A549 (cell line): ENCODE measurements around the gene DNAH17. TPM values are rescaled to one million over a fixed set of nuclear protein-coding genes. Genes with fewer than 3 reads are reported as not detected.

Experiments used
- ATAC-seq, 2 experiments: fragments of 200-7000 bp in 1 of 2; fragments of >200 bp in 1 of 2; cut with Nextera tagmentation in 1 of 2; cut with Tn5 transposase in 1 of 2; 3 replicates each; pipeline versions ENCODE4 v1.8.0 to v1.9.1; 2018 to 2020; ENCODE audit warnings: mild to moderate bottlenecking in 1 of 2, moderate library complexity in 1 of 2
- CTCF ChIA-PET: fragments of 300-600 bp; sonication (Branson Sonifier 250); formaldehyde crosslinking; extraction: SDS; loops from one replicate; lab custom pipeline; 2021; ENCODE audit warnings: antibody characterized with exemption, inconsistent platforms; lab: Yijun Ruan, JAX
- POLR2A ChIA-PET: fragments of 350-600 bp; formaldehyde crosslinking; extraction: SDS; loops from one replicate; lab custom pipeline; 2021; ENCODE audit warnings: antibody characterized with exemption, inconsistent platforms; lab: Yijun Ruan, JAX
- DNase-seq, 2 experiments: peaks; one replicate each; pipeline versions ENCODE4 v3.0.0 to v3.0.0-alpha.2; 2011 to 2016; ENCODE audit warnings: low read depth in 1 of 2, low spot score in 1 of 2
- FAIRE-seq: peaks from 2 replicates; lab custom pipeline; 2011; peaks lifted over from hg19 to GRCh38; lab: Jason Lieb, UNC
- H3K27ac ChIP-seq, 2 experiments: fragments of >200 bp; sonication (Bioruptor Twin); formaldehyde crosslinking; 3 replicates each; pipeline ENCODE4 v1.5.1; 2016 to 2017
- H3K4me1 ChIP-seq: fragments of >200 bp; sonication (Bioruptor Twin); formaldehyde crosslinking; 3 replicates; pipeline ENCODE4 v1.6.1; 2016
- H3K4me2 ChIP-seq: fragments of >200 bp; sonication (Bioruptor Twin); formaldehyde crosslinking; 3 replicates; pipeline ENCODE4 v1.6.1; 2016
- H3K4me3 ChIP-seq: fragments of >200 bp; sonication (Bioruptor Twin); formaldehyde crosslinking; 3 replicates; pipeline ENCODE4 v1.5.1; 2016
- H3K9me3 ChIP-seq: fragments of >200 bp; sonication (Bioruptor Twin); formaldehyde crosslinking; 3 replicates; pipeline ENCODE4 v1.6.1; 2016
- BHLHE40 ChIP-seq: IDR thresholded peaks from 2 replicates; pipeline ENCODE4 v1.6.1; 2012; ENCODE audit warnings: low read depth, low read length, inconsistent platforms
- CBX2 ChIP-seq: fragments of 200-600 bp; sonication (generic); IDR thresholded peaks from 2 replicates; pipeline ENCODE4 v1.6.1; 2016; ENCODE audit warnings: low read depth, mild to moderate bottlenecking, borderline replicate concordance
- CBX8 ChIP-seq: fragments of 200-600 bp; sonication (generic); IDR thresholded peaks from 2 replicates; pipeline ENCODE4 v1.6.1; 2016
- CEBPB ChIP-seq, 2 experiments: fragments of >200 bp in 1 of 2; sonication (Bioruptor Twin) in 1 of 2; formaldehyde crosslinking in 1 of 2; IDR thresholded peaks; 2 replicates each; pipeline ENCODE4 v1.6.1; 2012 to 2016
- CHD2 ChIP-seq: fragments of 150-350 bp; IDR thresholded peaks from 2 replicates; pipeline ENCODE4 v1.6.1; 2014; ENCODE audit warnings: low read length; ENCODE audit not compliant: partially characterized antibody
- EP300 ChIP-seq, 2 experiments: fragments of >200 bp; sonication (Bioruptor Twin); formaldehyde crosslinking; IDR thresholded peaks; 2 replicates in 1 of 2; 3 replicates in 1 of 2; pipeline ENCODE4 v1.6.1; 2016 to 2017
- FOSB ChIP-seq: fragments of 250-450 bp; sonication (Bioruptor Pico); IDR thresholded peaks from 2 replicates; pipeline ENCODE4 v1.5.0; 2020; ENCODE audit warnings: mild to moderate bottlenecking, moderate library complexity
- FOSL2 ChIP-seq, 2 experiments: fragments of 450-650 bp in 1 of 2; fragments of >200 bp in 1 of 2; sonication (Bioruptor Twin) in 1 of 2; formaldehyde crosslinking; IDR thresholded peaks; 2 replicates each; pipeline versions ENCODE4 v1.5.0 to v1.6.1; 2016 to 2020; ENCODE audit warnings: mild to moderate bottlenecking in 1 of 2, moderate library complexity in 1 of 2
- FOXS1 ChIP-seq: fragments of 250-450 bp; sonication (Bioruptor Pico); IDR thresholded peaks from 2 replicates; pipeline ENCODE4 v1.5.0; 2020; ENCODE audit warnings: mild to moderate bottlenecking, moderate library complexity
- HEYL ChIP-seq: fragments of 250-450 bp; sonication (Bioruptor Pico); IDR thresholded peaks from 2 replicates; pipeline ENCODE4 v1.8.0; 2021; ENCODE audit warnings: mild to moderate bottlenecking, moderate library complexity
- HOXA7 ChIP-seq: fragments of 250-450 bp; sonication (Bioruptor Pico); IDR thresholded peaks from 2 replicates; pipeline ENCODE4 v1.5.0; 2020; ENCODE audit warnings: mild to moderate bottlenecking, moderate library complexity
- HOXB5 ChIP-seq: fragments of 250-450 bp; sonication (Bioruptor Pico); IDR thresholded peaks from 2 replicates; pipeline ENCODE4 v1.5.0; 2020; ENCODE audit warnings: mild to moderate bottlenecking, moderate library complexity
- JUN ChIP-seq, 2 experiments: fragments of >200 bp; sonication (Bioruptor Twin); formaldehyde crosslinking; IDR thresholded peaks; 2 replicates in 1 of 2; 3 replicates in 1 of 2; pipeline ENCODE4 v1.6.1; 2016 to 2017
- JUNB ChIP-seq: fragments of >200 bp; sonication (Bioruptor Twin); formaldehyde crosslinking; IDR thresholded peaks from 2 replicates; pipeline ENCODE4 v1.6.1; 2016
- MAFK ChIP-seq: fragments of 450-650 bp; IDR thresholded peaks from 2 replicates; pipeline ENCODE4 v1.6.1; 2014; ENCODE audit not compliant: partially characterized antibody
- NFE2L2 ChIP-seq: fragments of 150-350 bp; conservative IDR thresholded peaks from 2 replicates; pipeline ENCODE4 v1.6.1; 2014; ENCODE audit warnings: low read length
- NR3C1 ChIP-seq: fragments of >200 bp; sonication (Bioruptor Twin); formaldehyde crosslinking; IDR thresholded peaks from 3 replicates; pipeline ENCODE4 v1.6.1; 2017
- RAD21 ChIP-seq, 2 experiments: fragments of >200 bp in 1 of 2; sonication (Bioruptor Twin) in 1 of 2; formaldehyde crosslinking in 1 of 2; IDR thresholded peaks in 1 of 2; conservative IDR thresholded peaks in 1 of 2; 2 replicates in 1 of 2; 3 replicates in 1 of 2; pipeline ENCODE4 v1.6.1; 2012 to 2018; ENCODE audit warnings: inconsistent platforms in 1 of 2
- RARB ChIP-seq: fragments of 250-450 bp; sonication (Bioruptor Pico); IDR thresholded peaks from 2 replicates; pipeline ENCODE4 v1.8.0; 2021; ENCODE audit warnings: mild to moderate bottlenecking, moderate library complexity
- SREBF2 ChIP-seq: fragments of 450-650 bp; IDR thresholded peaks from 2 replicates; pipeline ENCODE4 v1.6.1; 2014; ENCODE audit warnings: mild to moderate bottlenecking, moderate library complexity
- TP53 ChIP-seq: fragments of 250-450 bp; sonication (Bioruptor Pico); IDR thresholded peaks from 2 replicates; pipeline ENCODE4 v1.5.0; 2021; ENCODE audit warnings: mild to moderate bottlenecking, moderate library complexity
- ZFP36 ChIP-seq: fragments of 450-650 bp; IDR thresholded peaks from 2 replicates; pipeline ENCODE4 v1.6.1; 2014; ENCODE audit warnings: borderline replicate concordance; ENCODE audit not compliant: partially characterized antibody
- ZSCAN20 ChIP-seq: fragments of 250-450 bp; sonication (Bioruptor Pico); IDR thresholded peaks from 2 replicates; pipeline ENCODE4 v1.8.0; 2022; ENCODE audit warnings: mild to moderate bottlenecking, moderate library complexity
- WGBS: methylation state at CpG from one replicate; pipeline ENCODE4 v1.1.6; 2017; ENCODE audit errors: missing lambda C conversion rate; 5-methylcytosine and 5-hydroxymethylcytosine counted together
- polyA plus RNA-seq, 4 experiments: library from polyadenylated mRNA; depleted of rRNA in 3 of 4; stranded (reverse); fragments of >200 nt; fragmentation: RNase III in 1 of 4; extraction: RNeasy Plus Mini Kit Qiagen cat#74134 plus additional on column Dnase treatment in 1 of 4; gene quantifications; 2 replicates in 3 of 4; 3 replicates in 1 of 4; pipeline ENCODE4 v1.2.3, GENCODE V29; 2011 to 2017

DNAH17 gene
- polyA plus RNA-seq, 2 of the 4 experiments (the other 2 are of a cell fraction) = 0.21 to 0.26 TPM

GRCh38 chr17:78541488-78542206, 35.5 kb downstream of the DNAH17 start:
- H3K4me3 ChIP-seq = no peak overlapping the region
- WGBS = 22% methylated on average over 7 of the region's 7 CpGs
- CTCF ChIA-PET = interaction anchor here (0.9 to 1.4 kb wide), 2 partner anchors 9 to 12 kb away, joined by 3 to 7 read pairs; no protein-coding TSS in a partner anchor
- peak overlapping the region; percentile 54 for H3K4me2 ChIP-seq
- ATAC-seq = peak; percentile 90
- POLR2A ChIA-PET = interaction anchor here (0.7 kb wide), 1 partner anchor 62 kb away, joined by 5 read pairs; no protein-coding TSS in a partner anchor
- peak overlapping the region; percentile 84 for H3K27ac ChIP-seq
- peaks cover 13% of the 10 kb centered on the region for H3K9me3 ChIP-seq
- peak; percentile 90 to 95 for DNase-seq
- peak; percentile 85 for TF ChIP-seq FOSB
- TF ChIP-seq EP300 (IDR thresholded peaks at IDR 0.05) = peak in 1 of 2 experiments; percentile 44; a peak in 2 of 5 replicates
- TF ChIP-seq SREBF2 = no peak
- TF ChIP-seq JUN (IDR thresholded peaks at IDR 0.05) = peak; percentile 36 to 44; a peak in 1 of 5 replicates
- TF ChIP-seq HOXA7 (CRISPR knock-in tag) = peak; percentile 71; the same call in 1 of the 2 replicates
- TF ChIP-seq RARB (CRISPR knock-in tag) = peak; percentile 66; the same call in 1 of the 2 replicates
- peak; percentile 41; the same call in 1 of the 2 replicates for TF ChIP-seq FOSL2 (IDR thresholded peaks at IDR 0.05)
- peak; percentile 90 for TF ChIP-seq FOSL2 (CRISPR knock-in tag; IDR thresholded peaks at IDR 0.05)
- TF ChIP-seq MAFK = peak; percentile 78
- no peak for TF ChIP-seq ZFP36
- TF ChIP-seq JUNB = peak; percentile 31; the same call in 1 of the 2 replicates
- TF ChIP-seq NR3C1 = no peak
- TF ChIP-seq NFE2L2 = peak; percentile 65
- no peak for TF ChIP-seq CBX8
- TF ChIP-seq TP53 = 0 out of 2 replicates have a peak, but pooled peaks have one; percentile 56
- peak in 1 of 2 experiments; percentile 30; a peak in 2 of 5 replicates for TF ChIP-seq RAD21 (conservative IDR thresholded peaks at IDR 0.05 in 1 of 2, IDR thresholded peaks at IDR 0.05 in 1 of 2)
- TF ChIP-seq FOXS1 = no peak
- FAIRE-seq = peak; percentile 89
- H3K4me1 ChIP-seq = peaks cover 21% of the 10 kb centered on the region

- Histone ChIP-seq H3K4me3 (no peak overlapping the region), H3K27ac (peak overlapping the region in 1 of 2 experiments; percentile 50; a peak in 3 of 6 replicates), H3K9me3 (peaks cover 5% of the 10 kb centered on the region; the same call in 2 of the 3 replicates), H3K4me1 (peaks cover 39% of the 10 kb centered on the region), H3K4me2 (no peak overlapping the region)
- ChIA-PET CTCF (no interaction called here), POLR2A (no interaction called here)
- no peak for TF ChIP-seq HOXB5
- TF ChIP-seq HEYL (CRISPR knock-in tag) = no peak
- TF ChIP-seq FOSL2 (IDR thresholded peaks at IDR 0.05) = no peak
- TF ChIP-seq FOSL2 (CRISPR knock-in tag; IDR thresholded peaks at IDR 0.05) = no peak
- no peak for TF ChIP-seq NFE2L2
- no peak for TF ChIP-seq ZSCAN20 (CRISPR knock-in tag)
- no peak for TF ChIP-seq FOSB
- TF ChIP-seq JUNB = no peak
- no peak for TF ChIP-seq CEBPB (IDR thresholded peaks at IDR 0.05)
- no peak for TF ChIP-seq CBX2
- no peak for TF ChIP-seq BHLHE40
- no peak for TF ChIP-seq EP300 (IDR thresholded peaks at IDR 0.05)
- DNase-seq (no peak), FAIRE-seq (no peak), ATAC-seq (no peak)
- WGBS = 92% methylated on average over 11 of the region's 11 CpGs
These were observed 37.4 kb downstream of the DNAH17 start for GRCh38 chr17:78539781-78540180.

GRCh38 chr17:78538033-78538776, 39.0 kb downstream of the DNAH17 start:
- ATAC-seq (no peak), FAIRE-seq (no peak), DNase-seq (no peak)
- no peak for TF ChIP-seq CHD2
- 78% methylated on average over 10 of the region's 10 CpGs for WGBS
- ChIA-PET CTCF (interaction anchor here (0.7 to 10.2 kb wide), 4 partner anchors 12 to 208 kb away, joined by 3 to 51 read pairs (median 3); no protein-coding TSS in a partner anchor), POLR2A (interaction anchor here (0.6 kb wide), 2 partner anchors 54 to 326 kb away, joined by 3 to 4 read pairs; no protein-coding TSS in a partner anchor)
- peaks cover 46% of the 10 kb centered on the region for H3K4me1 ChIP-seq
- H3K4me2 ChIP-seq = no peak overlapping the region
- peak overlapping the region; percentile 43 to 50; a peak in 5 of 6 replicates for H3K27ac ChIP-seq
- H3K9me3 ChIP-seq = peaks cover 5% of the 10 kb centered on the region; the same call in 2 of the 3 replicates
- H3K4me3 ChIP-seq = no peak overlapping the region
